Hindlimb muscle (tissue), 1 donor: Measurements from ENCODE around the gene ASCC3. TPM values are rescaled to one million over a fixed set of nuclear protein-coding genes. Genes with fewer than 3 reads are reported as not detected.
"Not testable (repeated sequence)": the region's sequence is repeated elsewhere in the genome, so short reads cannot be mapped to it uniquely, and the experiment has no call there.

Experiments used
- DNase-seq: peaks from one replicate; pipeline ENCODE4 v3.0.0-alpha.2; 2013
- polyA plus RNA-seq: library from polyadenylated mRNA; unstranded; fragments of 120-200 nt; gene quantifications from one replicate; pipeline ENCODE4 v1.2.1, GENCODE V29; 2013; ENCODE audit not compliant: insufficient read length

Gene ASCC3
- polyA plus RNA-seq, 1 donor, result 14.0 TPM

GRCh38 chr6:100806296-100806695, 74.8 kb downstream of the ASCC3 start:
- DNase-seq, result no peak

GRCh38 chr6:100803264-100804045, 77.7 kb downstream of the ASCC3 start:
- no peak for DNase-seq

GRCh38 chr6:100801036-100801435, 80.1 kb downstream of the ASCC3 start:
- DNase-seq, result no peak

GRCh38 chr6:100796049-100796823, 84.9 kb downstream of the ASCC3 start:
- no peak for DNase-seq

- DNase-seq, result no peak
These were observed 91.0 kb downstream of the ASCC3 start for GRCh38 chr6:100790084-100790483.

- no peak for DNase-seq
These were observed 95.1 kb downstream of the ASCC3 start for GRCh38 chr6:100785982-100786381.

GRCh38 chr6:100780648-100781047, 100.5 kb downstream of the ASCC3 start:
- no peak for DNase-seq

GRCh38 chr6:100775667-100776066, 105.5 kb downstream of the ASCC3 start:
- no peak for DNase-seq

- DNase-seq, result no peak
These were observed 106.4 kb downstream of the ASCC3 start for GRCh38 chr6:100774681-100775080.

- DNase-seq, result no peak
These were observed 112.2 kb downstream of the ASCC3 start for GRCh38 chr6:100768816-100769351.

GRCh38 chr6:100763617-100764241, 117.4 kb downstream of the ASCC3 start:
- no peak for DNase-seq

GRCh38 chr6:100761841-100762240, 119.3 kb downstream of the ASCC3 start:
- no peak for DNase-seq

- DNase-seq, result not testable (repeated sequence)
These were observed 122.7 kb downstream of the ASCC3 start for GRCh38 chr6:100758386-100758785.

- no peak for DNase-seq
These were observed 127.7 kb downstream of the ASCC3 start for GRCh38 chr6:100753421-100753820.

- DNase-seq, result no peak
These were observed 129.5 kb downstream of the ASCC3 start for GRCh38 chr6:100751590-100751989.

GRCh38 chr6:100745419-100746041, 135.6 kb downstream of the ASCC3 start:
- DNase-seq, result no peak

- no peak for DNase-seq
These were observed 140.7 kb downstream of the ASCC3 start for GRCh38 chr6:100740439-100740838.

- DNase-seq, result not testable (repeated sequence)
These were observed 143.4 kb downstream of the ASCC3 start for GRCh38 chr6:100737720-100738119.

GRCh38 chr6:100731411-100731810, 149.7 kb downstream of the ASCC3 start:
- no peak for DNase-seq

- no peak for DNase-seq
These were observed 150.8 kb downstream of the ASCC3 start for GRCh38 chr6:100730001-100730980.

GRCh38 chr6:100726666-100727065, 154.5 kb downstream of the ASCC3 start:
- no peak for DNase-seq
